IMR-90 (cell line): Measurements from ENCODE around the gene FOXI1. TPM values are rescaled to one million over a fixed set of nuclear protein-coding genes. Genes with fewer than 3 reads are reported as not detected.

ENCODE experiments used
- ATAC-seq: fragments of 200-7000 bp; cut with Tn5 transposase; 2 replicates; pipeline ENCODE4 v1.9.1; 2020; ENCODE audit warnings: low read depth, mild to moderate bottlenecking, moderate library complexity
- BruUV-seq: library from RNA; stranded (reverse); fragments of 400-500 nt; replicated peaks from 2 replicates; lab custom pipeline; 2021; lab: Mats Ljungman, UMichigan
- CTCF ChIA-PET: fragments of 300-600 bp; formaldehyde crosslinking; extraction: SDS; loops from one replicate; lab custom pipeline; 2021; ENCODE audit warnings: antibody characterized with exemption; lab: Yijun Ruan, JAX
- POLR2A ChIA-PET: fragments of 300-600 bp; sonication (Branson Sonifier 250); formaldehyde crosslinking; loops from one replicate; lab custom pipeline; 2022; ENCODE audit warnings: antibody characterized with exemption; ENCODE audit not compliant: unreplicated experiment; lab: Charles Lee
- DNase-seq: peaks from one replicate; pipeline ENCODE4 v3.0.0; 2013
- H2AFZ ChIP-seq: replicated peaks from 2 replicates; pipeline ENCODE3; 2013; ENCODE audit warnings: low read length, mild to moderate bottlenecking; ENCODE audit not compliant: poor library complexity
- H2AK5ac ChIP-seq: 2 replicates; pipeline ENCODE4 v1.6.1; 2013; ENCODE audit warnings: low read depth, low read length, inconsistent platforms
- H2AK9ac ChIP-seq: replicated peaks from 2 replicates; pipeline ENCODE3; 2013; ENCODE audit warnings: mild to moderate bottlenecking, low read depth, low read length, moderate library complexity; ENCODE audit not compliant: poor library complexity
- H2BK120ac ChIP-seq: 2 replicates; pipeline ENCODE4 v1.6.1; 2013; ENCODE audit warnings: low read depth, low read length, inconsistent platforms
- H2BK15ac ChIP-seq: 3 replicates; pipeline ENCODE4 v1.6.1; 2013; ENCODE audit warnings: low read depth, low read length, inconsistent platforms
- H2BK20ac ChIP-seq: 2 replicates; pipeline ENCODE4 v1.6.1; 2013; ENCODE audit warnings: low read depth, mild to moderate bottlenecking, inconsistent platforms, low read length, moderate library complexity
- H2BK5ac ChIP-seq: 2 replicates; pipeline ENCODE4 v1.6.1; 2013; ENCODE audit warnings: mild to moderate bottlenecking, low read depth, low read length, inconsistent platforms; ENCODE audit not compliant: poor library complexity, severe bottlenecking
- H3K14ac ChIP-seq: replicated peaks from 2 replicates; pipeline ENCODE4 v1.6.1; 2013; ENCODE audit warnings: low read depth, low read length, inconsistent platforms
- H3K18ac ChIP-seq: 2 replicates; pipeline ENCODE4 v1.6.1; 2013; ENCODE audit warnings: low read depth, low read length, control low read depth
- H3K23ac ChIP-seq: 2 replicates; pipeline ENCODE4 v1.6.1; 2013; ENCODE audit warnings: low read depth, low read length, inconsistent platforms
- H3K27ac ChIP-seq: 2 replicates; pipeline ENCODE4 v1.5.1; 2013; ENCODE audit warnings: mild to moderate bottlenecking, control low read depth, low read length; ENCODE audit not compliant: insufficient read depth
- H3K27me3 ChIP-seq: 2 replicates; pipeline ENCODE4 v1.6.1; 2013; ENCODE audit warnings: low read length; ENCODE audit not compliant: control insufficient read depth, insufficient read depth
- H3K36me3 ChIP-seq: 2 replicates; pipeline ENCODE4 v1.6.1; 2013; ENCODE audit warnings: low read length, mixed read lengths; ENCODE audit not compliant: control insufficient read depth, insufficient read depth
- H3K4ac ChIP-seq: 2 replicates; pipeline ENCODE4 v1.6.1; 2013; ENCODE audit warnings: low read depth, low read length, inconsistent platforms
- H3K4me1 ChIP-seq: 2 replicates; pipeline ENCODE4 v1.6.1; 2013; ENCODE audit warnings: low read length, mixed read lengths; ENCODE audit not compliant: control insufficient read depth, insufficient read depth
- H3K4me2 ChIP-seq: 2 replicates; pipeline ENCODE4 v1.6.1; 2013; ENCODE audit warnings: low read depth, mild to moderate bottlenecking, control low read depth, low read length, moderate library complexity
- H3K4me3 ChIP-seq: 2 replicates; pipeline ENCODE4 v1.5.1; 2013; ENCODE audit warnings: low read depth, mild to moderate bottlenecking, control low read depth, low read length, moderate library complexity; ENCODE audit not compliant: insufficient read depth
- H3K56ac ChIP-seq: 2 replicates; pipeline ENCODE4 v1.6.1; 2013; ENCODE audit warnings: low read length, inconsistent platforms; ENCODE audit not compliant: insufficient read depth; ENCODE audit errors: extremely low read depth
- H3K79me1 ChIP-seq, 2 experiments: 2 replicates each; pipeline ENCODE4 v1.6.1; 2013; ENCODE audit warnings: low read length in 2 of 2, inconsistent platforms in 1 of 2, low read depth in 1 of 2
- H3K9ac ChIP-seq: 2 replicates; pipeline ENCODE4 v1.6.1; 2013; ENCODE audit warnings: low read depth, low read length, control low read depth
- H3K9me1 ChIP-seq: 2 replicates; pipeline ENCODE4 v1.6.1; 2013; ENCODE audit warnings: low read length, inconsistent platforms; ENCODE audit not compliant: insufficient read depth
- H3K9me3 ChIP-seq: 2 replicates; pipeline ENCODE4 v1.6.1; 2013; ENCODE audit warnings: low read length; ENCODE audit not compliant: control insufficient read depth, insufficient read depth
- H4K20me1 ChIP-seq: 2 replicates; pipeline ENCODE4 v1.6.1; 2013; ENCODE audit warnings: low read length, inconsistent platforms; ENCODE audit not compliant: insufficient read depth
- H4K5ac ChIP-seq: 2 replicates; pipeline ENCODE4 v1.6.1; 2013; ENCODE audit warnings: mild to moderate bottlenecking, low read depth, low read length, control low read depth
- H4K8ac ChIP-seq, 2 experiments: 2 replicates each; pipeline ENCODE4 v1.6.1; 2013; ENCODE audit warnings: low read depth in 2 of 2, low read length in 2 of 2, control low read depth in 1 of 2, inconsistent platforms in 1 of 2
- H4K91ac ChIP-seq: 2 replicates; pipeline ENCODE4 v1.6.1; 2013; ENCODE audit warnings: low read depth, low read length, inconsistent platforms; ENCODE audit not compliant: insufficient read depth
- NFE2L2 ChIP-seq: fragments of 150-350 bp; IDR thresholded peaks from 2 replicates; pipeline ENCODE4 v1.6.1; 2016; ENCODE audit warnings: low read depth, mild to moderate bottlenecking, low read length
- POLR2A ChIP-seq: IDR thresholded peaks from 2 replicates; pipeline ENCODE4 v1.6.1; 2012; ENCODE audit warnings: mild to moderate bottlenecking, low read depth, low read length
- WGBS, 2 experiments: methylation state at CpG; one replicate each; pipeline versions ENCODE4 v1.1.5 to v1.1.7; 2013; ENCODE audit warnings: missing lambda C conversion rate in 2 of 2; ENCODE audit not compliant: insufficient read length in 1 of 2; ENCODE audit errors: extremely low coverage in 2 of 2; 5-methylcytosine and 5-hydroxymethylcytosine counted together
- dilution Hi-C: fragments of 300-500 bp; cut with HindIII; formaldehyde crosslinking; loops from one replicate; pipeline ENCODE4 v1.14.3; 2018; ENCODE audit warnings: low sequenced_read_pairs; ENCODE audit not compliant: unreplicated experiment
- in situ Hi-C: fragments of 300-500 bp; cut with MboI; formaldehyde crosslinking; loops from 3 replicates; pipeline ENCODE4 v1.14.3; 2019; ENCODE audit warnings: low sequenced_read_pairs, inconsistent platforms, mixed read lengths
- intact Hi-C: fragments of 100-400 bp; cut with micrococcal nuclease; formaldehyde crosslinking; loops from 2 replicates; pipeline ENCODE4 v1.10.0; 2022
- polyA plus RNA-seq, 3 experiments: library from polyadenylated mRNA; depleted of rRNA; stranded (reverse); fragments of >200 nt; gene quantifications; 2 replicates each; pipeline ENCODE4 v1.2.3, GENCODE V29; 2012; ENCODE audit warnings: low replicate concordance in 1 of 3
- total RNA-seq: library from RNA; depleted of rRNA; stranded (reverse); fragments of >200 nt; gene quantifications from 2 replicates; pipeline ENCODE4 v1.2.3, GENCODE V29; 2012

Gene FOXI1
- total and polyA plus RNA-seq, 2 of the 4 experiments (the other 2 are of a cell fraction): not detected

DNA sequence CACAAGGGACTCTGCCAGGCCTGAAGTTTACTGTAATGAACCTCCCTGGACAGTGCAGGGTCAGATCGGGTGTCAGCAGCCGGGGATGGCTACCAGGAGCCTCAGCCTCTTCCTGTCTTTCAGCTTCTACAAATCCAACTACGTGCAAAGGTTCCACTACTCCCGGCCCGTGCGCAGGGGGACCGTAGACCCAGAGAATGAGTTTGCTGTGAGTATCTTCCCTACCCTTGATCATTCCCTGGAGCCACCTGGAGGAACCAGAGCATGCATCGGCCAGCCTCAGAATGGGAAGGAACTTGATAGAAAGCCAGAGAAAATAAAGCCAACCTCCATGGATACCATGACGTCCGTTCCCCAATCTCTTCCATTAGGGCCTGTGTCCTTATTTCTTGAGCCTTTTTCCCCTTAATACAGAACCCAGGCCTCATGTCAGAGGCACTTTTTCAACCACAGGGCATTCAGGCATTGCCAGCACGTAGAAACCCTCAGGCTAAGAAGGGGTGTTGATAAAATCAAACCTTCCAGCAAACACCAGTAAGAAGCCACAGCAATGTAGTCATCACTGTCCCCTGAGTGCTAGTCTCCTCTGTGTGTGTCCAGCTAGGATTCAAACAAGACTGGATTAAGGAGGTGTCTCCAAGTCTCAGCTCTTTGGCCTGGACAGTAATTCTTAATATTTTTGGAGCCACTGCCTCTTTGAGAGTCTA is 49.0 kb upstream of the FOXI1 start:
- Histone ChIP-seq H3K4me3 (no peak overlapping the region), H3K14ac (no peak overlapping the region), H2BK15ac (no peak overlapping the region), H2AK5ac (no peak overlapping the region), H3K18ac (no peak overlapping the region), H3K9me3 (no peaks in the 10 kb centered on the region), H4K5ac (no peak overlapping the region), H3K4ac (no peak overlapping the region), H4K8ac (no peak overlapping the region), H2AFZ (no peak overlapping the region), H4K20me1 (no peaks in the 10 kb centered on the region), H3K4me2 (no peak overlapping the region), H3K79me1 (no peaks in the 10 kb centered on the region), H3K56ac (no peak overlapping the region), H3K27me3 (no peaks in the 10 kb centered on the region; the same call in 1 of the 2 replicates), H3K27ac (no peak overlapping the region), H2BK5ac (no peak overlapping the region), H2BK20ac (no peak overlapping the region), H2AK9ac (no peak overlapping the region), H3K36me3 (no peaks in the 10 kb centered on the region), H3K23ac (no peak overlapping the region), H2BK120ac (no peak overlapping the region), H3K9ac (no peak overlapping the region), H3K9me1 (no peaks in the 10 kb centered on the region), H4K91ac (no peak overlapping the region), H3K4me1 (no peaks in the 10 kb centered on the region)
- no TSS peak for BruUV-seq
- ATAC-seq (no peak), DNase-seq (no peak)
- ChIA-PET CTCF (interaction anchor here (1.1 kb wide), 1 partner anchor 14 kb away, joined by 4 read pairs; no protein-coding TSS in a partner anchor), POLR2A (no interaction called here)
- no peak for TF ChIP-seq POLR2A
- no peak for TF ChIP-seq NFE2L2
- dilution Hi-C loops: no loop called here
- in situ Hi-C loops: no loop called here
- no CpG with 5 or more reads among the region's 11 CpGs for WGBS, 2 experiments
- intact Hi-C loops: no loop called here
